ENCODE measurements around the gene SERGEF. TPM values are rescaled to one million over a fixed set of nuclear protein-coding genes. Genes with fewer than 3 reads are reported as not detected.

SERGEF gene
- polyA plus RNA-seq, 2 of the 4 experiments (the other 2 are of a cell fraction): 20.7 to 24.1 TPM

DNA sequence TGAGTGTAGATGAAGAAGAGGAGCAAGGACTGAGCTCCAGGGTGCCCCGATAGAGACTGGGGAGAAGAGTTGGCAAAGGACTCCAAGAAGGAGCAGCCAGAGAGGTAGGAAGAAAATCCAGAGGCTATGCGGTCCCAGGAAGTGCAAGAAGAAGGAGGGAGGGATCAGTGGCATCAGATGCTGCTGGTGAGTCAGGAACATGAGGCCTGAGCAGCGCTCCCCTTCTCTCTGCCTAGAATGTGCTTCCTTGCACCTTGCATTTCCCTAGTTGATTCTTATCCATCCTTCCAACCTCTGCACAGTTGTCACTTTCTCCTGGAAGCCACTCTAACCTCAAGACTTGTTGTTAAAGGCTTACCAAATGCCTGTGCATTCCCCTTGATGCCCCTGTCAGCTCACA, 257.0 kb downstream of the SERGEF start (continued):
- TF ChIP-seq ZC3H11A (IDR thresholded peaks at IDR 0.05) (no peak), ELK1 (IDR thresholded peaks at IDR 0.05; ENCODE audit: low read depth, low read length) (no peak), NPAS2 (CRISPR knock-in tag; IDR thresholded peaks at IDR 0.05; ENCODE audit: borderline replicate concordance) (no peak), CEBPB (IDR thresholded peaks at IDR 0.05) (no peak), FOXS1 (CRISPR knock-in tag; IDR thresholded peaks at IDR 0.05) (no peak), NR3C1 (IDR thresholded peaks at IDR 0.05) (no peak), RFX5 (IDR thresholded peaks at IDR 0.05) (no peak)
- TF ChIP-seq, protein P1, sequence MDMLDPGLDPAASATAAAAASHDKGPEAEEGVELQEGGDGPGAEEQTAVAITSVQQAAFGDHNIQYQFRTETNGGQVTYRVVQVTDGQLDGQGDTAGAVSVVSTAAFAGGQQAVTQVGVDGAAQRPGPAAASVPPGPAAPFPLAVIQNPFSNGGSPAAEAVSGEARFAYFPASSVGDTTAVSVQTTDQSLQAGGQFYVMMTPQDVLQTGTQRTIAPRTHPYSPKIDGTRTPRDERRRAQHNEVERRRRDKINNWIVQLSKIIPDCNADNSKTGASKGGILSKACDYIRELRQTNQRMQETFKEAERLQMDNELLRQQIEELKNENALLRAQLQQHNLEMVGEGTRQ (IDR thresholded peaks at IDR 0.05): no peak

DNA sequence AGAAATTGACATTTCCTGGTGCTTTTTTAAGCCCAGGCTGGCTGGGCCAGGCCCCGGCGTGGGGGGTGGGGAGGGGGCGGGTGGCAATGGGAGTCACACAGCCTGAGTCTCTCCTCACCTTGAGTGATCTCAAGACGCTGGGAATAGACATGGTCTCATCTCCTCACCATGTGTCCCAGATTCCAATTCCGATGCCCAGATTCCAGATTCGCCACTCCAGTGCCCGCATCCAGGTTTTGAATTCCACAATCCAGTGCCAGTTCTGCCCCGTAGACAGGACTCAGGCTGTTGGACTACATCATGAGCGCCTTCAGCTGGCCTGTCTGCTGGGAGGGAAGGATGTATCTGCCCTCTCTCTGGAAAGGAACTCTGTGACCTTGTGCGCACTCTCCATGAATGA, 259.2 kb downstream of the SERGEF start:
- Histone ChIP-seq H3K4me2 (no peak overlapping the region), H3K4me1 (no peaks in the 10 kb centered on the region), H3K27ac (no peak overlapping the region), H3K9me3 (no peaks in the 10 kb centered on the region), H3K4me3 (no peak overlapping the region)
- WGBS (ENCODE audit: missing lambda C conversion rate): 54% methylated on average over 7 of the region's 10 CpGs
- POLR2A ChIA-PET: no interaction called here
- ATAC-seq: no peak
- no peak for TF ChIP-seq ZNF302 (CRISPR knock-in tag; IDR thresholded peaks at IDR 0.05)
- no peak for TF ChIP-seq MAZ (IDR thresholded peaks at IDR 0.05; ENCODE audit: borderline replicate concordance, low read depth, low read length)
- TF ChIP-seq RARB (CRISPR knock-in tag; IDR thresholded peaks at IDR 0.05): no peak
- no peak for TF ChIP-seq EHMT2 (IDR thresholded peaks at IDR 0.05; ENCODE audit: low read depth)
- TF ChIP-seq RCOR1 (IDR thresholded peaks at IDR 0.05; ENCODE audit: low read depth, low read length): no peak
- no peak for TF ChIP-seq KDM5A (IDR thresholded peaks at IDR 0.05)
- TF ChIP-seq ZSCAN20 (CRISPR knock-in tag; IDR thresholded peaks at IDR 0.05): no peak
- TF ChIP-seq HOXA7 (CRISPR knock-in tag; IDR thresholded peaks at IDR 0.05): no peak
- TF ChIP-seq FOSL2 (IDR thresholded peaks at IDR 0.05): no peak
- no peak for TF ChIP-seq FOSL2 (CRISPR knock-in tag; IDR thresholded peaks at IDR 0.05)
- TF ChIP-seq GATA3 (IDR thresholded peaks at IDR 0.05; ENCODE audit: borderline replicate concordance): no peak
- no peak for TF ChIP-seq PBX3 (IDR thresholded peaks at IDR 0.05)
- TF ChIP-seq NFE2L2 (conservative IDR thresholded peaks at IDR 0.05; ENCODE audit: low read length): no peak
- no peak for TF ChIP-seq MAX (IDR thresholded peaks at IDR 0.05)
- no peak for TF ChIP-seq JUNB (IDR thresholded peaks at IDR 0.05)
- DNase-seq (ENCODE audit: low read depth in 1 of 2, low spot score in 1 of 2): no peak
- no peak for FAIRE-seq
- CTCF ChIA-PET: interaction anchor here (0.6 kb wide), 1 partner anchor 249 kb away, joined by 3 read pairs; no protein-coding TSS in a partner anchor

DNA sequence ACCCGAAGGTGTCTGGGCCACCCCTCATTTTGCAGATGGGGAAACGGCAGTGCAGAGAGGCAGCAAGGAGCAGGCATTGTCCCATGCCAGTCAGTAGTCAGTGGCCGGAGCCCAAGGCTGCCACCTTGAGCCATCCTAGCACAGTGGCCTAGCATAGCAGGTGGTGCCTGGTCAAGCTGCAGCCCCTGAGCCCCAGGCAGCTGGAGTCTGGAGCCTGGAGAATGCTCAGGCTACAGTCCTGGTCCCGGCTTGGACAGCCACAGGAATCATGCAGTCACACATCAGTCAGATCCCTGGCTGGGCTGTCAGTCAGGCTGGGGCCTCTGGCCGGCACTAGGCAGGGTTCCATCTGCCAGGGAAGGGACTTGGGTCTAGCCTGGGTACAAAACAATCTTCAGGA, 259.7 kb downstream of the SERGEF start:
- CTCF ChIA-PET: interaction anchor here (0.6 to 2.8 kb wide), 3 partner anchors 8 to 248 kb away, joined by 3 to 16 read pairs (median 9); no protein-coding TSS in a partner anchor
- 29% methylated on average over 4 of the region's 5 CpGs for WGBS (ENCODE audit: missing lambda C conversion rate)
- TF ChIP-seq HDAC2 (IDR thresholded peaks at IDR 0.05): no peak
- no peak for TF ChIP-seq RAD21 (conservative IDR thresholded peaks at IDR 0.05 in 1 of 2, IDR thresholded peaks at IDR 0.05 in 1 of 2)
- TF ChIP-seq CHD2 (IDR thresholded peaks at IDR 0.05; ENCODE audit: low read length, partially characterized antibody): no peak
- TF ChIP-seq POLR2AphosphoS2 (conservative IDR thresholded peaks at IDR 0.05; ENCODE audit: low read length): no peak
- TF ChIP-seq PHF8 (IDR thresholded peaks at IDR 0.05; ENCODE audit: borderline replicate concordance, low read depth): no peak
- no peak for TF ChIP-seq GATA3 (IDR thresholded peaks at IDR 0.05; ENCODE audit: borderline replicate concordance)
- TF ChIP-seq HOXB13 (CRISPR knock-in tag; IDR thresholded peaks at IDR 0.05; ENCODE audit: low read depth): no peak
- TF ChIP-seq ZSCAN20 (CRISPR knock-in tag; IDR thresholded peaks at IDR 0.05): no peak
- TF ChIP-seq RARB (CRISPR knock-in tag; IDR thresholded peaks at IDR 0.05): no peak
- TF ChIP-seq JUN (IDR thresholded peaks at IDR 0.05): no peak
- TF ChIP-seq RCOR1 (IDR thresholded peaks at IDR 0.05; ENCODE audit: low read depth, low read length): no peak
- TF ChIP-seq, protein P2, sequence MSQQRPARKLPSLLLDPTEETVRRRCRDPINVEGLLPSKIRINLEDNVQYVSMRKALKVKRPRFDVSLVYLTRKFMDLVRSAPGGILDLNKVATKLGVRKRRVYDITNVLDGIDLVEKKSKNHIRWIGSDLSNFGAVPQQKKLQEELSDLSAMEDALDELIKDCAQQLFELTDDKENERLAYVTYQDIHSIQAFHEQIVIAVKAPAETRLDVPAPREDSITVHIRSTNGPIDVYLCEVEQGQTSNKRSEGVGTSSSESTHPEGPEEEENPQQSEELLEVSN (IDR thresholded peaks at IDR 0.05; ENCODE audit: borderline replicate concordance, low read depth): no peak
- TF ChIP-seq RNF2 (IDR thresholded peaks at IDR 0.05; ENCODE audit: borderline replicate concordance, low read depth): no peak
- no peak for TF ChIP-seq SMC3 (IDR thresholded peaks at IDR 0.05)
- TF ChIP-seq ATOH8 (CRISPR knock-in tag; IDR thresholded peaks at IDR 0.05; ENCODE audit: low read depth): no peak
- TF ChIP-seq TP53 (CRISPR knock-in tag; IDR thresholded peaks at IDR 0.05): no peak

More for the DNA sequence above, 259.7 kb downstream of the SERGEF start:
- Histone ChIP-seq H3K4me3 (no peak overlapping the region), H3K4me1 (no peaks in the 10 kb centered on the region), H3K4me2 (no peak overlapping the region), H3K27ac (no peak overlapping the region), H3K9me3 (no peaks in the 10 kb centered on the region)
- FAIRE-seq (no peak), ATAC-seq (peak in 1 of 2 experiments; percentile 27; a peak in 1 of 6 replicates), DNase-seq (ENCODE audit: low read depth in 1 of 2, low spot score in 1 of 2) (no peak)
- POLR2A ChIA-PET: no interaction called here

All from A549 (cell line).